K562 (cell line): ENCODE measurements around the gene MRPL9. TPM values are rescaled to one million over a fixed set of nuclear protein-coding genes. Genes with fewer than 3 reads are reported as not detected.

ENCODE experiments used
- CHD1 ChIP-seq: fragments of 200-600 bp; sonication (generic); IDR thresholded peaks from one replicate; pipeline ENCODE4 v1.6.1; 2012; ENCODE audit warnings: mild to moderate bottlenecking, moderate library complexity, low read length, inconsistent platforms
- GATAD2B ChIP-seq: fragments of 450-650 bp; IDR thresholded peaks from 2 replicates; pipeline ENCODE4 v1.6.1; 2017; ENCODE audit warnings: mild to moderate bottlenecking, borderline replicate concordance
- HIVEP1 ChIP-seq: fragments of 250-450 bp; sonication (Bioruptor Pico); IDR thresholded peaks from 2 replicates; pipeline ENCODE4 v1.4.0; 2020; ENCODE audit warnings: mild to moderate bottlenecking
- HNRNPLL ChIP-seq: fragments of 200-400 bp; formaldehyde crosslinking; IDR thresholded peaks from 2 replicates; pipeline ENCODE4 v1.6.1; 2017; ENCODE audit warnings: low read length, low read depth, mild to moderate bottlenecking; ENCODE audit not compliant: poor library complexity, severe bottlenecking
- HSF4 ChIP-seq: fragments of 250-450 bp; sonication (Bioruptor Pico); IDR thresholded peaks from 2 replicates; pipeline ENCODE4 v2.1.2; 2022; ENCODE audit warnings: mild to moderate bottlenecking, moderate library complexity, borderline replicate concordance
- IRF2 ChIP-seq: sonication (generic); formaldehyde crosslinking; IDR thresholded peaks from 2 replicates; pipeline ENCODE4 v1.8.1; 2022; ENCODE audit warnings: mild to moderate bottlenecking, missing genetic modification reagents
- MCM3 ChIP-seq: fragments of 450-650 bp; IDR thresholded peaks from 2 replicates; pipeline ENCODE4 v1.6.1; 2016
- NFRKB ChIP-seq: fragments of 450-650 bp; IDR thresholded peaks from 2 replicates; pipeline ENCODE4 v1.6.1; 2016; ENCODE audit warnings: low read depth
- RB1 ChIP-seq: fragments of 450-650 bp; IDR thresholded peaks from 2 replicates; pipeline ENCODE4 v1.6.1; 2017; ENCODE audit warnings: low read depth, mild to moderate bottlenecking
- TAF1 ChIP-seq: IDR thresholded peaks from 2 replicates; pipeline ENCODE4 v1.6.1; 2011; ENCODE audit warnings: mild to moderate bottlenecking, low read length, moderate library complexity; ENCODE audit not compliant: insufficient read depth, control insufficient read depth, severe bottlenecking; ENCODE audit errors: extremely low read depth
- TRIM24 ChIP-seq, 2 experiments: fragments of 450-650 bp; IDR thresholded peaks; 2 replicates each; pipeline ENCODE4 v1.6.1; 2016
- UBTF ChIP-seq, 2 experiments: IDR thresholded peaks; 2 replicates each; pipeline ENCODE4 v1.6.1; 2012; ENCODE audit warnings: improper control_type of control experiment in 2 of 2, low read depth in 2 of 2, low read length in 2 of 2, borderline replicate concordance in 1 of 2
- ZBTB1 ChIP-seq: sonication (generic); formaldehyde crosslinking; IDR thresholded peaks from 2 replicates; pipeline ENCODE4 v1.8.1; 2023; ENCODE audit warnings: missing genetic modification reagents, low read depth, mild to moderate bottlenecking, borderline replicate concordance
- ZMIZ1 ChIP-seq, 2 experiments: fragments of 150-350 bp in 1 of 2; IDR thresholded peaks; 2 replicates each; pipeline ENCODE4 v1.6.1; 2012 to 2016; ENCODE audit warnings: low read depth in 2 of 2, low read length in 2 of 2, mild to moderate bottlenecking in 1 of 2, moderate library complexity in 1 of 2
- polyA plus RNA-seq, 8 experiments: library from polyadenylated mRNA; depleted of rRNA in 4 of 8; stranded (reverse) in 5 of 8; unstranded in 3 of 8; fragments of >200 nt; fragmentation: Nextera tagmentation in 2 of 8; fragmentation: Illumina TruSeq in 1 of 8; extraction: Ambion mirVana in 2 of 8; extraction: Trizol in 1 of 8; gene quantifications; 2 replicates each; pipeline versions ENCODE4 v1.2.1 to v1.2.3, GENCODE V29; 2011 to 2014; ENCODE audit warnings: inconsistent platforms in 1 of 8, missing spikeins in 1 of 8
- total RNA-seq, 7 experiments: library from RNA; depleted of rRNA in 6 of 7; stranded (reverse); fragments of >200 nt in 6 of 7; fragmentation: Illumina TruSeq in 2 of 7; extraction: Trizol in 2 of 7; gene quantifications; 2 replicates each; pipeline versions ENCODE4 v1.2.1 to v1.2.3, GENCODE V29; 2011 to 2021; ENCODE audit warnings: low replicate concordance in 1 of 7
- TF ChIP-seq, protein P1 (sequence below), 2 experiments: fragments of 450-650 bp in 1 of 2; IDR thresholded peaks; 2 replicates each; pipeline ENCODE4 v1.6.1; 2011 to 2017; ENCODE audit warnings: low read depth in 2 of 2, antibody characterized with exemption in 1 of 2, borderline replicate concordance in 1 of 2, low read length in 1 of 2, mild to moderate bottlenecking in 1 of 2, mixed read lengths in 1 of 2; ENCODE audit not compliant: control insufficient read depth in 1 of 2

Gene MRPL9
- total and polyA plus RNA-seq, 9 of the 15 experiments (the other 6 are each of a cell fraction or from before 2014, with no cell fraction given), result 38.0 to 162 (median 111) TPM

GRCh38 chr1:151790071-151790939 lies 27.0 kb upstream of the MRPL9 start, which contains the start of gene TDRKH (continued):
- TF ChIP-seq HNRNPLL (peak; percentile 80), CHD1 (no peak), MCM3 (no peak), HSF4 (CRISPR knock-in tag) (no peak), TAF1 (peak; percentile 44), HIVEP1 (CRISPR knock-in tag) (no peak), RB1 (peak; percentile 81; the same call in 1 of the 2 replicates), NFRKB (no peak), UBTF (IDR thresholded peaks at IDR 0.05; ENCODE audit: borderline replicate concordance in 1 of 2, low read depth in 2 of 2, low read length in 2 of 2) (0 out of 4 replicates have a peak, but pooled peaks of 1 of the 2 experiments have one; percentile 46), TRIM24 (IDR thresholded peaks at IDR 0.05) (peak in 1 of 2 experiments; percentile 77; a peak in 2 of 4 replicates), ZMIZ1 (IDR thresholded peaks at IDR 0.05; ENCODE audit: low read depth in 2 of 2, low read length in 2 of 2) (0 out of 4 replicates have a peak, but pooled peaks of 1 of the 2 experiments have one; percentile 11), IRF2 (no peak), ZBTB1 (CRISPR knock-in tag) (peak; percentile 81; the same call in 1 of the 2 replicates), GATAD2B (no peak)
- TF ChIP-seq, protein P1, sequence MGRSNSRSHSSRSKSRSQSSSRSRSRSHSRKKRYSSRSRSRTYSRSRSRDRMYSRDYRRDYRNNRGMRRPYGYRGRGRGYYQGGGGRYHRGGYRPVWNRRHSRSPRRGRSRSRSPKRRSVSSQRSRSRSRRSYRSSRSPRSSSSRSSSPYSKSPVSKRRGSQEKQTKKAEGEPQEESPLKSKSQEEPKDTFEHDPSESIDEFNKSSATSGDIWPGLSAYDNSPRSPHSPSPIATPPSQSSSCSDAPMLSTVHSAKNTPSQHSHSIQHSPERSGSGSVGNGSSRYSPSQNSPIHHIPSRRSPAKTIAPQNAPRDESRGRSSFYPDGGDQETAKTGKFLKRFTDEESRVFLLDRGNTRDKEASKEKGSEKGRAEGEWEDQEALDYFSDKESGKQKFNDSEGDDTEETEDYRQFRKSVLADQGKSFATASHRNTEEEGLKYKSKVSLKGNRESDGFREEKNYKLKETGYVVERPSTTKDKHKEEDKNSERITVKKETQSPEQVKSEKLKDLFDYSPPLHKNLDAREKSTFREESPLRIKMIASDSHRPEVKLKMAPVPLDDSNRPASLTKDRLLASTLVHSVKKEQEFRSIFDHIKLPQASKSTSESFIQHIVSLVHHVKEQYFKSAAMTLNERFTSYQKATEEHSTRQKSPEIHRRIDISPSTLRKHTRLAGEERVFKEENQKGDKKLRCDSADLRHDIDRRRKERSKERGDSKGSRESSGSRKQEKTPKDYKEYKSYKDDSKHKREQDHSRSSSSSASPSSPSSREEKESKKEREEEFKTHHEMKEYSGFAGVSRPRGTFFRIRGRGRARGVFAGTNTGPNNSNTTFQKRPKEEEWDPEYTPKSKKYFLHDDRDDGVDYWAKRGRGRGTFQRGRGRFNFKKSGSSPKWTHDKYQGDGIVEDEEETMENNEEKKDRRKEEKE (IDR thresholded peaks at IDR 0.05; ENCODE audit: borderline replicate concordance in 1 of 2, control insufficient read depth in 1 of 2, low read depth in 2 of 2, low read length in 1 of 2), result no peak
